Fibroblast of mammary gland (primary cell): ENCODE data around the gene GALNT14.
"Not testable (repeated sequence)": the region's sequence is repeated elsewhere in the genome, so short reads cannot be mapped to it uniquely, and the experiment has no call there.

Experiments used
- DNase-seq: peaks from one replicate; pipeline ENCODE4 v3.0.0-alpha.2; 2010; ENCODE audit warnings: low read depth
- H3K4me3 ChIP-seq: 2 replicates; pipeline ENCODE4 v1.5.1; 2011; ENCODE audit warnings: low read depth, mild to moderate bottlenecking, low read length, moderate library complexity; ENCODE audit not compliant: control insufficient read depth
- TF ChIP-seq, protein P1 (sequence below): conservative IDR thresholded peaks from 2 replicates; pipeline ENCODE4 v1.5.1; 2011; ENCODE audit warnings: low read depth, low read length, inconsistent platforms; ENCODE audit not compliant: control insufficient read depth, insufficient read depth

The GALNT14 gene

DNA sequence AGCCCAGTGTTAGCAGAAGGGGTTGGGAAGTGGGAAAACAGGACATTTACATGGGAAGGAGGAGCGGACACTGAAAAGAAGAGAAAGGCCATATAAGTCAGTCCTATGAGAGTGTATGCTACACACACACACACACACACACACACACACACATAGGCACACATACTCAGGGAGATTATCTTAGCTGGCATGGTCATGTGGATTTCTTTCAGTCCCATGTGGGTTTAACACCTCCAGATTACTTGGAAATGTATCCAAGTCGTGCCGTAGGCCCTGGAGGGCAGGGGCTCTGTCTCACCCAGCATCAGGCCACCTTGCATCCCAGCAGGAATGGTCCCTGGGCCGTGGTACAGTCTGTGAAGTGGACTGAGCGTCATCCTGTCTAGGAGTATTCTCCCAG lies 217.7 kb downstream of the GALNT14 start:
- TF ChIP-seq, protein P1, sequence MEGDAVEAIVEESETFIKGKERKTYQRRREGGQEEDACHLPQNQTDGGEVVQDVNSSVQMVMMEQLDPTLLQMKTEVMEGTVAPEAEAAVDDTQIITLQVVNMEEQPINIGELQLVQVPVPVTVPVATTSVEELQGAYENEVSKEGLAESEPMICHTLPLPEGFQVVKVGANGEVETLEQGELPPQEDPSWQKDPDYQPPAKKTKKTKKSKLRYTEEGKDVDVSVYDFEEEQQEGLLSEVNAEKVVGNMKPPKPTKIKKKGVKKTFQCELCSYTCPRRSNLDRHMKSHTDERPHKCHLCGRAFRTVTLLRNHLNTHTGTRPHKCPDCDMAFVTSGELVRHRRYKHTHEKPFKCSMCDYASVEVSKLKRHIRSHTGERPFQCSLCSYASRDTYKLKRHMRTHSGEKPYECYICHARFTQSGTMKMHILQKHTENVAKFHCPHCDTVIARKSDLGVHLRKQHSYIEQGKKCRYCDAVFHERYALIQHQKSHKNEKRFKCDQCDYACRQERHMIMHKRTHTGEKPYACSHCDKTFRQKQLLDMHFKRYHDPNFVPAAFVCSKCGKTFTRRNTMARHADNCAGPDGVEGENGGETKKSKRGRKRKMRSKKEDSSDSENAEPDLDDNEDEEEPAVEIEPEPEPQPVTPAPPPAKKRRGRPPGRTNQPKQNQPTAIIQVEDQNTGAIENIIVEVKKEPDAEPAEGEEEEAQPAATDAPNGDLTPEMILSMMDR = no peak
- DNase-seq = no peak

DNA sequence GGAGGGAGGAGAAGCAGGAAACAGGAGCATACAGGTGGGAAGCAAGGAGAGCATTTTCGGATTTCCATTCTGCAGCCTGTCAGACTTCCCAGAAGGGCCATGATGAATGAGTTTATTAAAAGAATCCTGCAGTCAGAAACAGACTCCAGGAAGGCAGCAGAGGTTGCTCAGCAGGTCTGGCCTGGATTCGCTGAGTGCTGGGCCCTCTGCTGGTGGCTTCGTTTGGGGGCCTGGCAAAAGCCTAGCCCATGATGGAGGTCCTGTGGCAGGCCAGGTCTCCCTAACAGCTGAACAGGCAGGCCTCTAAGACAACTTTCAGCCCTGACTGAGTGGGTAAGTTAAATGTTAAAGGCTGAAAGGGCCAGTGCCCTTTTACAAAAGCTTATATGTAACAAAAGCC lies 222.8 kb downstream of the GALNT14 start:
- no peak for DNase-seq
- TF ChIP-seq, protein P1 = no peak

More for the DNA sequence above, 217.7 kb downstream of the GALNT14 start:
- H3K4me3 ChIP-seq = no peak overlapping the region

DNA sequence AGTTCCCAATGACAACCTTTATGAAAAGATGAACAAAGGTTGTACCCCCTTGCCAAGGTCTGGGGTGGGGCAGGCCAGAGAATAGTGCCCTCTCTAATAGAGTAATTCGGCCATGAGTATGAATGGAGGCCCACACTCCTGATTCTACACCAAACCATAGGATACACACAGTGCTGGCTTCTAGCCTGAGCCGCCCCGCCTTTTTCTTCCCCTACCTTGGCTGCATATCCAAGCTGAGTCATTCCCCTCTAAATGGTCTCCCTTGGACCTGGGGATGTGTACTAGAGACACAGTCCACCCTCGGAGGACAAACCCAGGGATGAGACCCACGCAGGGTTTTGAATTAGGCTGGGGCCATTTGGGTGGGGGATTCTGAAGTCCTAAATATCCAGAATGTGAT lies 223.8 kb downstream of the GALNT14 start:
- TF ChIP-seq, protein P1 = no peak
- no peak overlapping the region for H3K4me3 ChIP-seq
- DNase-seq = no peak

More for the DNA sequence above, 222.8 kb downstream of the GALNT14 start:
- no peak overlapping the region for H3K4me3 ChIP-seq

DNA sequence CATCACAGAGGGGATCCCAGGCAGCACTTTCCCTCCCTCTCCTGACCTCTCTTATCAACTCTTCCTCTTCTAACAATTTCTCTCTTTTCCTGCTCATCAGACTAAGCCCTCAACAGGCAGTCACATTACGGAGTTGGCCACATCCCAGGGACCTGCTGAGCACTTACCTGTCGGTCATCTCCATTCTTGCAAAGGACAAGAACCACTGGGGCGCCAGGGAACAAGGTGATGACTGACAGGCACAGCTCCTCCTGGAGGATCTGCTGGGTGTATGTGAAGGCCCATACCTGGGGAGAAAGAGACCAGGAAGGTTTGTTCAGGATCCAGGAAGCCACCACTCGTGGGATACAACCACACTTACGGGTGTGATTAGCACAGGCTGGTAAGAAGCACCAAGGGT lies 226.2 kb downstream of the GALNT14 start:
- H3K4me3 ChIP-seq = no peak overlapping the region
- TF ChIP-seq, protein P1 = no peak
- no peak for DNase-seq

DNA sequence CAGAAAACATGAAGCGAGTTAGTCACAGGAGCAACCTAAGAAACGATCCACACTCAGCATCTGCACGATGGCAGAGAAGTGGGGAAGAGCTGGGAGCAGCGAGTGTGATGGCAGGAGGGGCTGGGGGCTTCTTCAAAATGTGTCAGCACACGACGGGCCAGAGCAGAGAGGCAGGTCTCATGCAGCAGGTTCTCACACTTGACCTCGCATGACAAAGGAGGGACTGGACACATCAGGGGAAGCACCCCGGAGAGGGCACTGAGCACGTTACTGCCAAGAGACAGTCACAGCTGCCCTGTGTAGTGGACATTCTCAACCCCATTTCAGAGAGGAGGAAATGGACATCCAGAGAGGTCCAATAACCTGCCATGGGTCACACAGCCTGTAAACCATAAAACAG lies 226.9 kb downstream of the GALNT14 start:
- no peak for DNase-seq
- TF ChIP-seq, protein P1 = no peak
- H3K4me3 ChIP-seq = no peak overlapping the region

DNA sequence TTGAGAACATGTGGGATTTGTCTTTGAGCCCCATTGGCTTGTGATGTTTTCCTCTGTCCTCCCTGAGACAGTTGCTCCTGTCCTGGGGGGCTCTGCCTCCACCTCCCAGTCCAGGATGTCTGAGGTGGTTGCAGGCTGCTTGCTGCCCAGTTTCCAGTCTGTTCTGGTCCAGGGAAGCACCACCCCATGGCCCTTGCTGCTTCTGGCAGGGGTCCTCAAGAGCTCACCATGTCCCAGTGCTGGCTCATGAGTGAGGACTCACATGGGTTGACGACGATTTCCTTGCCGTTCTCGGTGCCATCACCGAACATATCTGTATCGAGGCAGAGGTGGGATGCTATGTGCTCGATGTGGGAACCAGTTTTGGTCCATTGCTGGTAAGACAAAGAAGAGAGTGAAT lies 227.6 kb downstream of the GALNT14 start:
- TF ChIP-seq, protein P1 = no peak
- no peak overlapping the region for H3K4me3 ChIP-seq
- no peak for DNase-seq

DNA sequence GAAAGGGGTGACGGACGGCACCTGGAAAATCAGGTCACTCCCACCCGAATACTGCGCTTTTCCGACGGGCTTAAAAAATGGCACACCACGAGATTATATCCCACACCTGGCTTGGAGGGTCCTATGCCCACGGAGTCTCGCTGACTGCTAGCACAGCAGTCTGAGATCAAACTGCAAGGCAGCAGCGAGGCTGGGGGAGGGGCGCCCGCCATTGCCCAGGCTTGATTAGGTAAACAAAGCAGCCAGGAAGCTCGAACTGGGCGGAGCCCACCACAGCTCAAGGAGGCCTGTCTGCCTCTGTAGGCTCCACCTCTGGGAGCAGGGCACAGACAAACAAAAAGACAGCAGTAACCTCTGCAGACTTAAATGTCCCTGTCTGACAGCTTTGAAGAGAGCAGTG lies 233.8 kb downstream of the GALNT14 start:
- not testable (repeated sequence) for DNase-seq

More for the DNA sequence above, 233.8 kb downstream of the GALNT14 start:
- H3K4me3 ChIP-seq = not testable (repeated sequence)
